IMR-90 (cell line): ENCODE measurements around the gene WLS.

ENCODE experiments used
- MXI1 ChIP-seq: IDR thresholded peaks from 2 replicates; pipeline ENCODE4 v1.6.1; 2012; ENCODE audit warnings: low read depth, mild to moderate bottlenecking, low read length, moderate library complexity, borderline replicate concordance
- TF ChIP-seq, protein P1 (sequence below): conservative IDR thresholded peaks from 2 replicates; pipeline ENCODE4 v1.5.1; 2012; ENCODE audit warnings: mild to moderate bottlenecking, low read depth, low read length, improper control_type of control experiment

GRCh38 chr1:68103011-68103545, 129.2 kb downstream of the WLS start:
- TF ChIP-seq, protein P1, sequence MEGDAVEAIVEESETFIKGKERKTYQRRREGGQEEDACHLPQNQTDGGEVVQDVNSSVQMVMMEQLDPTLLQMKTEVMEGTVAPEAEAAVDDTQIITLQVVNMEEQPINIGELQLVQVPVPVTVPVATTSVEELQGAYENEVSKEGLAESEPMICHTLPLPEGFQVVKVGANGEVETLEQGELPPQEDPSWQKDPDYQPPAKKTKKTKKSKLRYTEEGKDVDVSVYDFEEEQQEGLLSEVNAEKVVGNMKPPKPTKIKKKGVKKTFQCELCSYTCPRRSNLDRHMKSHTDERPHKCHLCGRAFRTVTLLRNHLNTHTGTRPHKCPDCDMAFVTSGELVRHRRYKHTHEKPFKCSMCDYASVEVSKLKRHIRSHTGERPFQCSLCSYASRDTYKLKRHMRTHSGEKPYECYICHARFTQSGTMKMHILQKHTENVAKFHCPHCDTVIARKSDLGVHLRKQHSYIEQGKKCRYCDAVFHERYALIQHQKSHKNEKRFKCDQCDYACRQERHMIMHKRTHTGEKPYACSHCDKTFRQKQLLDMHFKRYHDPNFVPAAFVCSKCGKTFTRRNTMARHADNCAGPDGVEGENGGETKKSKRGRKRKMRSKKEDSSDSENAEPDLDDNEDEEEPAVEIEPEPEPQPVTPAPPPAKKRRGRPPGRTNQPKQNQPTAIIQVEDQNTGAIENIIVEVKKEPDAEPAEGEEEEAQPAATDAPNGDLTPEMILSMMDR: no peak
- no peak for TF ChIP-seq MXI1
